Caco-2 (cell line): ENCODE results near the gene RAB20. TPM values are rescaled to one million over a fixed set of nuclear protein-coding genes. Genes with fewer than 3 reads are reported as not detected.

Source experiments
- BruUV-seq: library from RNA; stranded (reverse); fragments of 400-500 nt; replicated peaks from 2 replicates; lab custom pipeline; 2021; lab: Mats Ljungman, UMichigan
- CTCF ChIA-PET: fragments of 300-600 bp; sonication (Branson Sonifier 250); formaldehyde crosslinking; loops from one replicate; lab custom pipeline; 2022; ENCODE audit warnings: antibody characterized with exemption; lab: Charles Lee
- POLR2A ChIA-PET: fragments of 300-600 bp; sonication (Branson Sonifier 250); formaldehyde crosslinking; loops from one replicate; lab custom pipeline; 2022; ENCODE audit warnings: antibody characterized with exemption; lab: Charles Lee
- DNase-seq, 2 experiments: peaks; one replicate each; pipeline versions ENCODE4 v3.0.0 to v3.0.0-alpha.2; 2020 to 2022
- H3K27me3 ChIP-seq: replicated peaks from 2 replicates; pipeline ENCODE4 v1.6.0; 2011; ENCODE audit warnings: low read length; ENCODE audit not compliant: control insufficient read depth, insufficient read depth
- H3K36me3 ChIP-seq: 2 replicates; pipeline ENCODE4 v1.5.1; 2011; ENCODE audit warnings: low read length; ENCODE audit not compliant: control insufficient read depth, insufficient read depth
- H3K4me1 ChIP-seq: fragments of 250-450 bp; sonication (Bioruptor Pico); 2 replicates; pipeline ENCODE4 v1.5.1; 2020; ENCODE audit warnings: mild to moderate bottlenecking
- H3K4me3 ChIP-seq: 2 replicates; pipeline ENCODE4 v1.5.1; 2011; ENCODE audit warnings: low read depth, mild to moderate bottlenecking, control low read depth, low read length
- H3K9me3 ChIP-seq: fragments of 250-450 bp; sonication (Bioruptor Pico); 2 replicates; pipeline ENCODE4 v1.5.1; 2020; ENCODE audit warnings: mild to moderate bottlenecking, moderate library complexity
- H3K27ac Mint-ChIP-seq: one replicate; pipeline ENCODE4 v1.8.0; 2022; ENCODE audit warnings: mixed read lengths; ENCODE audit not compliant: unreplicated experiment
- H3K27me3 Mint-ChIP-seq: one replicate; pipeline ENCODE4 v1.8.0; 2022; ENCODE audit warnings: mixed read lengths; ENCODE audit not compliant: insufficient read depth, unreplicated experiment
- H3K36me3 Mint-ChIP-seq: one replicate; pipeline ENCODE4 v1.8.0; 2022; ENCODE audit warnings: mild to moderate bottlenecking, mixed read lengths; ENCODE audit not compliant: insufficient read depth, unreplicated experiment
- H3K4me1 Mint-ChIP-seq: one replicate; pipeline ENCODE4 v1.8.0; 2022; ENCODE audit warnings: low read depth, mixed read lengths; ENCODE audit not compliant: unreplicated experiment
- H3K4me3 Mint-ChIP-seq: one replicate; pipeline ENCODE4 v1.8.0; 2022; ENCODE audit warnings: mild to moderate bottlenecking, moderate library complexity, mixed read lengths; ENCODE audit not compliant: unreplicated experiment
- H3K9me3 Mint-ChIP-seq: one replicate; pipeline ENCODE4 v1.8.0; 2022; ENCODE audit warnings: mixed read lengths; ENCODE audit not compliant: unreplicated experiment
- intact Hi-C: fragments of 100-400 bp; cut with micrococcal nuclease; formaldehyde crosslinking; loops from one replicate; pipeline ENCODE4 v1.10.0; 2022; ENCODE audit not compliant: unreplicated experiment
- total RNA-seq: library from RNA; stranded (reverse); gene quantifications from 2 replicates; pipeline ENCODE4 v1.2.3, GENCODE V29; 2022
- TF ChIP-seq, protein P1 (sequence below), 2 experiments: fragments of 200-600 bp in 1 of 2; IDR thresholded peaks; 1 replicate in 1 of 2; 2 replicates in 1 of 2; pipeline versions ENCODE4 v1.5.1 to v1.8.0; 2011 to 2022; ENCODE audit warnings: antibody characterized with exemption in 1 of 2, control low read depth in 1 of 2, inconsistent platforms in 1 of 2, low read depth in 1 of 2, low read length in 1 of 2, mild to moderate bottlenecking in 1 of 2, moderate library complexity in 1 of 2; ENCODE audit not compliant: insufficient read depth in 1 of 2, severe bottlenecking in 1 of 2, unreplicated experiment in 1 of 2

RAB20 gene
- total RNA-seq, 1 experiment from 2014 or later: 37.9 TPM

DNA sequence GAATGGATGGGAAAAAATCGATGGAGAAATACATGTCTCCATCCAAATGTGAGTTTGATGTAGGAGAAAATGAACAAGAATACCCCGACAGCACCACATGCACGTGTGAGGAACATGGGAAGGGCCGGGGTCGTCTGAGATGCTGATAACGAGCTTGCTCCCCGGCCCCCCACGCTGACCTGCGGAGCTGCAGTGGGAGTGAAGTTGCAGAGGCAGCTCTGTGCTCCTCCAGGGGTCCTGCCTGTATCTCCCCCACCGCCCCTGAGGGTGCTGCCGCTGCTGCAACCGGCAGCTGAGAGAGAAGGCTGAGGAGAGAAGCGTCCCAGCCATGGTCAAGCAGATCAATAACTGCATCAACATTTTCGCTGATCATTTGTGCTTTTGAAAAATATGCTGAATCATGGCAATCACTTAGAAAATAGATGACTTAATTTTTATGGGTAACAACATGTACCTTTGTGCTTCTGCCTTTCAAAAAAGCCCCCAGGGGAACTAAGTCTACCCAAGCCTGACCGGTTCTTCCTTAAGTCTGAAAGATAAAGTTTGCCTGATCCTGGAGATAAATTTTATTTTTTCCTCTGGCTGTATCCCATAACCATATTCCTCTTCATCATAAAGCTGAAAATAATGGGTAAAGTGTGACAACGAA, 35.6 kb upstream of the RAB20 start:
- ChIA-PET CTCF (no interaction called here), POLR2A (no interaction called here)
- Mint-ChIP-seq H3K27ac (no peak overlapping the region), H3K36me3 (peaks cover 6% of the 10 kb centered on the region), H3K9me3 (no peaks in the 10 kb centered on the region), H3K4me1 (peaks cover 28% of the 10 kb centered on the region), H3K4me3 (no peak overlapping the region), H3K27me3 (no peaks in the 10 kb centered on the region)
- Histone ChIP-seq H3K27me3 (no peaks in the 10 kb centered on the region), H3K9me3 (no peaks in the 10 kb centered on the region), H3K36me3 (no peaks in the 10 kb centered on the region), H3K4me3 (no peak overlapping the region), H3K4me1 (peaks cover 34% of the 10 kb centered on the region)
- intact Hi-C loops: loop anchor here (10.0 kb wide), 1 partner anchor 318 kb away; the partner anchor contains the start of gene ANKRD10
- BruUV-seq: no TSS peak
- no peak for DNase-seq
- TF ChIP-seq, protein P1, sequence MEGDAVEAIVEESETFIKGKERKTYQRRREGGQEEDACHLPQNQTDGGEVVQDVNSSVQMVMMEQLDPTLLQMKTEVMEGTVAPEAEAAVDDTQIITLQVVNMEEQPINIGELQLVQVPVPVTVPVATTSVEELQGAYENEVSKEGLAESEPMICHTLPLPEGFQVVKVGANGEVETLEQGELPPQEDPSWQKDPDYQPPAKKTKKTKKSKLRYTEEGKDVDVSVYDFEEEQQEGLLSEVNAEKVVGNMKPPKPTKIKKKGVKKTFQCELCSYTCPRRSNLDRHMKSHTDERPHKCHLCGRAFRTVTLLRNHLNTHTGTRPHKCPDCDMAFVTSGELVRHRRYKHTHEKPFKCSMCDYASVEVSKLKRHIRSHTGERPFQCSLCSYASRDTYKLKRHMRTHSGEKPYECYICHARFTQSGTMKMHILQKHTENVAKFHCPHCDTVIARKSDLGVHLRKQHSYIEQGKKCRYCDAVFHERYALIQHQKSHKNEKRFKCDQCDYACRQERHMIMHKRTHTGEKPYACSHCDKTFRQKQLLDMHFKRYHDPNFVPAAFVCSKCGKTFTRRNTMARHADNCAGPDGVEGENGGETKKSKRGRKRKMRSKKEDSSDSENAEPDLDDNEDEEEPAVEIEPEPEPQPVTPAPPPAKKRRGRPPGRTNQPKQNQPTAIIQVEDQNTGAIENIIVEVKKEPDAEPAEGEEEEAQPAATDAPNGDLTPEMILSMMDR (IDR thresholded peaks at IDR 0.05; ENCODE audit: insufficient read depth in 1 of 2, low read depth in 1 of 2, low read length in 1 of 2, severe bottlenecking in 1 of 2, unreplicated experiment in 1 of 2): no peak

DNA sequence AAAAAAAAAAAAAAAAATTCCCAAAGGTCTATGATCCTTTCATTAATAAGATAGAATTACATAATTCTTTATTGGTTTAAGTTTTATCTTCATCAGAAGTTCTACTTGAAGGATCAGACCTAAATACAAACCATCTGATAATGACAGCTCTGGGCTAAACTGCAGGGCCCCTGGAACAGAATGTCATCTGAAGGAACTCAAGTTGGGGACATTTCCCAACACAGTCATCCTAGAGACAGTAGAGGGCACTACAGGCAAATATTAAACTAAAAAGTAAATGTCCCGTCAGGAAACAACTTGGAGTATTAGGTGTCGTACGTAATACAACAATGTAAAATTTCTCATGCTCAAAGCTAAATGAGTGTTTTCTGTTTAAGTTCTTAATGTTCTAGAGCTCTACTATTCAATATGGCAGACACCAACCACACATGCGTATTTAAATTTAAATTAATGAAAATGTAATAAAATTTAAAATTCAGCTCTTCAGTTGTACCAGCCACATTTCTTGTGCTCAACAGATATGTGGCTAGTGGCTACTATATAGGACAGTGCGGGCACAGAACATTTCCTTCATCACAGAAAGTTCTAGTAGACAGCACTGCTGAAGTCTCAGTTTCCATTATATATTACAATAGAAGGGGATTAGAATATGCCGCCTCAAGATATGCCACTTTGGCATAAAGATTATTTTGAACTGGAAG, 32.1 kb upstream of the RAB20 start:
- Mint-ChIP-seq H3K36me3 (no peaks in the 10 kb centered on the region), H3K27me3 (no peaks in the 10 kb centered on the region), H3K4me1 (peaks cover 23% of the 10 kb centered on the region), H3K9me3 (no peaks in the 10 kb centered on the region), H3K4me3 (no peak overlapping the region), H3K27ac (no peak overlapping the region)
- TF ChIP-seq, protein P1 (IDR thresholded peaks at IDR 0.05; ENCODE audit: insufficient read depth in 1 of 2, low read depth in 1 of 2, low read length in 1 of 2, severe bottlenecking in 1 of 2, unreplicated experiment in 1 of 2): peak; percentile 63 to 64
- Histone ChIP-seq H3K4me1 (peaks cover 12% of the 10 kb centered on the region), H3K9me3 (no peaks in the 10 kb centered on the region), H3K36me3 (no peaks in the 10 kb centered on the region), H3K4me3 (no peak overlapping the region), H3K27me3 (no peaks in the 10 kb centered on the region)
- DNase-seq: peak in 1 of 2 experiments; percentile 67
- ChIA-PET CTCF (interaction anchor here (0.6 to 1.3 kb wide), 10 partner anchors 15 to 331 kb away, joined by 3 to 8 read pairs (median 3); partner anchors contain the start of genes CARS2 and RAB20), POLR2A (interaction anchor here (1.0 to 1.3 kb wide), 2 partner anchors 112 to 122 kb away, joined by 4 to 5 read pairs; partner anchors contain the start of gene CARS2)
- no TSS peak for BruUV-seq
- intact Hi-C loops: loop anchor here (1.0 to 10.0 kb wide), 5 partner anchors 22 to 321 kb away; partner anchors contain the start of genes ANKRD10 and NAXD

DNA sequence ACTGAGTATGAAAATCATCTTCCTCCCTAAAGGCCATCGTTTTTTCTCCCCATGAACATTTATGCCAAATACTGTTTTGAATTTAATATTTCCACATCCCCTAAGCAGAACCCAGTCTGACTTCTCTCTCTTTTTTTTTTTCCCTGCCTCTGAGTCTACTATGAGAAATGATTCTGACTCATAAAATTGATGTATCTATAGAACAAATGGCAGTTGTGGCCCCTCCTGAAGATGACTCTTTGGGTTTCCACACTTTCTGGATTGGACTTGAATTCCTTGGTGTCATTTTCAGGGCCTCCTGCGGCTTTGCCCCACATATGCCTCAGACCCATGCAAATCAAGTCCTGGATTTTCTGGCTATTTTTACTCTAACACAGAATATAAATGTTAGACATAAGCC, 31.1 kb upstream of the RAB20 start:
- peaks cover 23% of the 10 kb centered on the region for H3K4me1 Mint-ChIP-seq
- H3K36me3 Mint-ChIP-seq: no peaks in the 10 kb centered on the region
- intact Hi-C loops: loop anchor here (1.0 to 10.0 kb wide), 5 partner anchors 23 to 322 kb away; partner anchors contain the start of genes ANKRD10 and NAXD
- Histone ChIP-seq H3K9me3 (no peaks in the 10 kb centered on the region), H3K36me3 (no peaks in the 10 kb centered on the region), H3K4me3 (no peak overlapping the region), H3K27me3 (no peaks in the 10 kb centered on the region), H3K4me1 (peaks cover 11% of the 10 kb centered on the region)
- TF ChIP-seq, protein P1 (IDR thresholded peaks at IDR 0.05; ENCODE audit: insufficient read depth in 1 of 2, low read depth in 1 of 2, low read length in 1 of 2, severe bottlenecking in 1 of 2, unreplicated experiment in 1 of 2): no peak
- H3K9me3 Mint-ChIP-seq: no peaks in the 10 kb centered on the region
- no peak overlapping the region for H3K4me3 Mint-ChIP-seq
- CTCF ChIA-PET: no interaction called here
- POLR2A ChIA-PET: no interaction called here
- no TSS peak for BruUV-seq
- no peak overlapping the region for H3K27ac Mint-ChIP-seq
- no peak for DNase-seq
- H3K27me3 Mint-ChIP-seq: no peaks in the 10 kb centered on the region
